GM18517 (cell line): ENCODE data around the gene CCDC33.

Experiments used
- ATAC-seq: cut with Tn5 transposase; IDR thresholded peaks from one replicate; pipeline ENCODE4 v1.9.1; 2021; ENCODE audit warnings: mild to moderate bottlenecking, moderate library complexity; ENCODE audit not compliant: unreplicated experiment

The CCDC33 gene

DNA sequence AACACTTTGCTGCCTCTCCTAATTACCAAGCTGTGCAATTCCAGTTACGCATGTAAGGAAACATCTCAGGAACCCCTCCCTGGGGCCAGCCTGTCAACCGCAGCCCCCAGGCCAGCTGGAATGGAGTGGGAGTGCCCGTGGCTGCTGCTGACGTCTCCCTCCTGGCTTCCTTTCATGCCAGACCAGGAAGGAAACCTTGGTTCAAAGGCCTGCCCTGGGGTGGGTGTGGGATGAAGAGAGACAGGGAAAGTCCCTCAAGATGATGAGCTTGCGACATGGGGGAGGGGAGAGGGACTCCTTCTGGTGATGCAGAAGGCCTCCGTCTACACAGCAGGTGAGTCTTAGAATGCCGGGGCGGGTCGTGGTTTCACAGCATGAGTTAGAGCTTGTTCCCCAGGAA is 142.7 kb downstream of the CCDC33 start:
- no peak for ATAC-seq

DNA sequence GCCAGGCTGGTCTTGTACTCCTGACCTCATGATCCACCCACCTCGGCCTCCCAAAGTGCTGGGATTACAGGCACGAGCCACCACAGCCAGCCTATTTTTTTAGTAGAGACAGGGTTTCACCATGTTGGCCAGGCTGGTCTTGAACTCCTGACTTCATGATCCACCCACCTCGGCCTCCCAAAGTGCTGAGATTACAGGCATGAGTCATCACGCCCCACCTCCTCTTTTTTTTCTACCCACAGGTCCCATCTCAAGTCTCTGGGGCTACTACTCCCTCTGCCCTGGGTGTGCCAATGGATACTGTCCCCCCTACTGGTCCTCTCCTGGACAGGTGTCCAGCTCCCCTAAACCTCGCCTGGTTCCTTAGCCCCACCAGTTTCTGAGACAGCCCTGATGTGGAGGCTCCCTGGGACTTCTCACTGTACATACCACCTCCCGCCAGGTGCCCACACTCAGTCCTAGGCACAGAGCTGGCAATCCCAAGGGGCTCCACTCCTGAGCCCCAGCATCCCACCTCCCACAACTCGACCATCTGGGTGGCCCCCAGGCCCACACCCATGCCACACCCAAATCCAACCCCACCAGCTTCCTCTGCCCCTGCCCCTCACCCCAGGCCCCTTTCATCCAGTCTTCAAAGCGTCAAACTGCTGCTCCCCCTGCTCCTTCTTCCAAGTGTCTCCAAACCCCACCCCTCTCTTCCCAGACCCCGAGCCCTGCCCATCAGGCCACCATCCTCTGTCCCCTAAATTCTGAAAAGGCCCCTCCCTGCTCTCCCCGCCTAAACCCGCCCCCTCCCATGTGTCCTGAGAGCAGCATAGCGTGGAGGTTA is 144.4 kb downstream of the CCDC33 start:
- ATAC-seq, result no peak

DNA sequence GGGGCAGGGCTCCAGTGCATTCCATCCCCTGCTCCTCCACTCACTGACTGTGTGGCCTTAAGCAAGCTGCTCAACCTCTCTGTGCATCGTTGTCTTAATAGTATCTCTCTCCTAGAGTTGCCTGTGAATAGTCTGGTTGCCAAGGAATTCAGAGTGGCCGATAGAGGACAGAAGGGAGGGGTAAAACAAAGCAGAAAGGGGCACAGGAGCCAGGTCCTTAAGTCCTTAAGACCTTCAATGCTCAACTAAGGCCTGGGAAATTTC is 145.0 kb downstream of the CCDC33 start:
- ATAC-seq, result no peak

DNA sequence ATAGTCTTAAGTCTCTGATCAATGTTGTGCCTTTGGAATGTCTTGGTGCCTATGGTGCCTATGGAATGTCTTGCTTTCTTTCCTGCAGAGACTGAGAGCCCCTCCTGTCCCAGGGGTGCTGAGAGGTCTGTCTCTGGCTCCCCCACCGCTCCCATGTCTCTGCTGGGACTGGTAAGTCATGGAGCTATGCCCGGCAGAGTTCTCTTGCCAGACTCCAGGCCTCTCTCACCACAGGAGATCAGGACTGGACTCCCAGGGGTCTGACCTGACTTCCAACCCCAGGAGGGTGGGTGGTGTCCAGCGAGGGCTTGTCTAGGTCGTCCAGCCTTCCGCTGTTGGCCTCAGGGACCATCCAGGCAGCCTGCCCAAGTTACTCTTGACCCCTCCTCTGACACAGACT is 145.4 kb downstream of the CCDC33 start:
- no peak for ATAC-seq

DNA sequence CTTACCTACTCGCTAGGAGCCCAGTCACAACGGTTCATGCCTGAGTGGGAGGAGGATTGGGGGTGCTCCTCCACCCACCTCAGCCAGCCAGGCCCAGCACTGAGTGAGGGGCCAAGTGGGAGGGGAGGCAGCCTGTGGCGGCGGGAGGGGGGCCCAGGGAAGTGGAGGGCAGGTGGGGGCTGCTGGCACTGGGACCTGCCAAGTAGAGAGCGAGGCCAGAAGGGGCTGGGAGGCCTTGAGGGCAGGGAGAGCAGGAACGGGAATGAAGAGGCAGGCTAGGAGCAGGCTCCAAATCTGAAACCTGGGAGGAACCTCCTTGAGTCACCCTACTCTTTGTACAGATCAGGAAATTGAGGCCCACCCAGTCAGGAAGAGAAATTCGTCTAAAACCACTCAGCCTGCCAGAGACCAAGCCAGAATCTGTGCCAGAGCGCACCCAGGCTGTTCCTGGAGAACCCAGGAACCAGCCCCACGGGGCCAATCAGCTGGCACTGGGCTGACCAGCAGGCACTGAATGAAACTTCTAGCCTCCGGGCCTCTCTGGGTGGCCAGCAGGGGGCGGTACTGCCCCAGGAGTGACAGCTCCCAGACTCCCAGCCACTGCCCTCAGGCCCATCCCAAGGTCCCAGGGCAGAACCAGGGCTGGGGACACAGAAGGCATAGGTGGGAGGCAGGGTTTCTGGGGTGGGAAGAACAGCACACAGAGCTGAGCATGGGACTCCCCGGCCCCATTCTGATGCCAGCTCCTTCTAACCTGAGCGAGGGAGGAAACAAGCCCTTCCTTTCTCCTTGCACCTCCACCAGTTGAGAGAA is 146.1 kb downstream of the CCDC33 start:
- no peak for ATAC-seq

DNA sequence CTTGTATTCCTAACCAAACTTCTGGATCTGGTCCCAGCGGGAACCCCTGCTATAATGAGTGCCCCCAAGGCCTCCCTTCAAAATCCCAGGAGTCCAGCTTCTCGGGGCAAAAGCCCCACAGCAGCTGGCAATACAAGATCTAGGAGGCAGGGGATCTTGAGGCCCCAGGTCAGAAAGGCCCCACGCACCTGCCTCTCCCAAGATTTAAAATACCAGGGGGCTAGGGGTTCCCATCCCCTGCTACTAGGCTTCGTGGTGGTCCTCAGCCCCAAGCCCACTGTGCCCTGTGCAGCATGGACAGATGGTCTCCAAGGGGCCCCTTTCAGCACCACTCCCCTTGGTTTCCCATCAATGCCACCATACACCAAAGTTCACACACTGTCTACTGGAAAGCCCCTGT is 147.2 kb downstream of the CCDC33 start:
- ATAC-seq, result peak; percentile 3

DNA sequence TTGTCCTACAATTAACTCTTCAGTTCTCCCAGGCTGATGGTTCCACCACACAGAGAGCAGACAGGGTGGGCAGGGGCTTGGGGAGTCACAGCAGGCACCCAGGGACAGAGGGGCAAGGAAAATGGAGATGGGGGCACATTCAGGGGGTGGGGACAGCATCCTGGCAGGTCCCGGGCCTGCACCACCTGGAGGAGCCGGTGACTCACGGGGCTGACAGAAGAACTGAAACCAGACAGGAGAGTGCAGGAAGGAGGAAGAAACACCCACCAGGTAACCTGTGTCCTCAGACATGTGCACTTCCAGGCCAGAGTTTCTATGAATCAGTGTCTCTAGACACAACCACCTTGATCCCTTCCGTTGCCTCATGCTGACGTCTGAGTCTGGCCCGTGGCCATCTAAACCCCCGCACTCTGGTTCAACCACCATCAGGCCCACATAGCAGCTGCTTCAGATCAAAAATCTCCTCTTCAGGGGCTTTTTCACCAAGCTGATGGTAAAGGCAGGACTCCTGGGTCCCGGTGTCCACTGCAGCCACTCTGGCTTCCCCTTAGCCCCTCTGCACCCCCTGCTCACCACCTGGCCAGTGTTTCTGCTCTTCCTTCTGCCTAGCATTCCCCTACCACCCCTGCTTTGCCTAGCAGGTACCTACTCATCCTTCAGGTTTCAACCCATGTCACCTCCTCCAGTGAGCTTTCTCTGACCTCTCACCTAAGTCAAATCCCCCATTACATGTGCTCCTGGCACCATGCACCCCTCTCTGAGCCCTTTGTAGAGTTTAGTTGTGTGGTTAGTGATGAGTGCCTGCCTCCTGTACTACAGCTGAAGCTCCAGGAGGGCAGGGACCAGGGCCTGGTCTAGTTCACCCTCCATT is 147.8 kb downstream of the CCDC33 start:
- ATAC-seq, result peak; percentile 52

DNA sequence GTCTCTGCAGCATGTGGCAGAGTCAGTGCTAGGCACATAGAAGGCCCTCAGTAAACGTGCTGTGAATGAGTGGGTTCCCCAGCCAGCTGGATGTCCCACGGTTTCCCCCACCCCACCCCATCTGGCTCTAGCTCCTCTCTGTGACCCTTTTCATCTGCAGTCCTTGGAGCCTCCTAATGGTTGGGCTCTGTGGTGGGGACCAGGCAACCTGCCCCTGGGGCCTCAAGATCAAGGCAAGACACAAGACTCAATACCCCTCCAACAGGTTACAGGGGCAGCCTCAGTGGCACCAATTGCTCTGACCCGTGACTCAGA is 148.4 kb downstream of the CCDC33 start:
- no peak for ATAC-seq

DNA sequence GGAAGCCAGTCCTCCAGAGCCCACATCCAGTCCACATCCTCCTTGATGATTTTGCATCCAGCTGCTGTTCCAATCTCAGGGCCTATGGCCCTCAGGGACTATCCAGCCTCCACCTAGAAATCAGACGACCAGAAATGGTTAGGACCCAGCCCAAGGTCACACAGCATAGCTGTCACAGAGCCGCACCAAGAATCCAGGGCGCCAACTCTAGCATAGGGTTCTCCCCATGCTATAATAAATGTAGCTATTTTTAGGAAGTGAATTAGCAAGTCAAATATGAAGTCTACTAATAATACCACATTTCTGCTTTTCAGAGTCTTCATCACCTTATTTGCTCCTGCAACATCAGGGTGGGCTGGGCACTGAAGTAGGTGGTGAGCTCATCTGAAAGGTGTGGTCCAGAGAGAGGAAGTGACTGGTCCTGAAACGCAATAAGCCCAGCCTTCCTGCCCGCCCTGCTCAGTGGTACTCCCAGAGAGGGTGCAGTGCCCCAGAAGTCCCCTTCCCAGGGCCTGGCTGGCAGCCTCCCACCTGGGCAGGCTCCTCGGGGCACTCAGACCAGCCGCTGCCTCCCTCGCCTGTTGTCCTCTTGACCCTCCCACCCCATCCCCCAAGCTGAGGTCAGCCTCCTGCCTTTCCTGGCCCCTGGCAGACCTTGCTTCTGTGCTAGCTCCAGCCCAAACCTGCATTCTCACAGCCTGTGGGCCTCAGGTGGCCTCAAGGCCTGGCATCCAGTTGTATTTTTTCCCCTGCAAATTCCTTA is 148.9 kb downstream of the CCDC33 start:
- ATAC-seq, result peak; percentile 58

DNA sequence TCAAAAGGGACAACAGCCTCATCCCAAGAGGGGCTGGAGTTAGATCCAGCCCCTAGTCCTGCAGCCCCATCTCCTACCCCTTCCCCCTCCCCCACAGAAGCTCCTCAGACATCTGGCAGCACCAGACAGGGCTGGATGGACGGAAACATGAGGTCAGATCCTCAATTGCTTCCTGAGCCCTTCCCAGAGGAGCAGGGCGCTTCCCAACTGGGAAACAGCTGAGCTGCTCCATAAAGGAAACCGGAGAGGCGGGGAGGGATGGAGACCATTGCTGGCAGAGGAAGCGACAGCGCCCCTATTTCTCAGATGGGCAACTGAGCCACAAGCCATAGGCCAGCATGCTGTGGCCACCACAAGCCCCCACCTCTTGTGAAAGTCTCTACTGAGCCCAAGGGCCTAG is 149.6 kb downstream of the CCDC33 start:
- ATAC-seq, result no peak
